HG02763 (cell line): ENCODE measurements around the gene ELOVL5.
A peak's percentile ranks its signal among the peaks of the same experiment; 100 is the strongest.
"Not testable (repeated sequence)": the region's sequence is repeated elsewhere in the genome, so short reads cannot be mapped to it uniquely, and the experiment has no call there.

Source experiments
- ATAC-seq: cut with Tn5 transposase; IDR thresholded peaks from one replicate; pipeline ENCODE4 v1.9.1; 2021; ENCODE audit warnings: mild to moderate bottlenecking, moderate library complexity; ENCODE audit not compliant: unreplicated experiment

Gene ELOVL5

GRCh38 chr6:53360093-53360912 is 11.6 kb upstream of the ELOVL5 start:
- ATAC-seq, result no peak

- ATAC-seq, result no peak
These were observed 11.0 kb upstream of the ELOVL5 start for GRCh38 chr6:53359843-53360092.

GRCh38 chr6:53359095-53359842 is 10.5 kb upstream of the ELOVL5 start:
- peak; percentile 94 for ATAC-seq

- ATAC-seq, result peak; percentile 4
These were observed 9.8 kb upstream of the ELOVL5 start for GRCh38 chr6:53358440-53359094.

GRCh38 chr6:53357576-53358360 is 9.0 kb upstream of the ELOVL5 start:
- no peak for ATAC-seq

GRCh38 chr6:53353624-53354023 is 4.9 kb upstream of the ELOVL5 start:
- no peak for ATAC-seq

GRCh38 chr6:53352360-53352759 is 3.6 kb upstream of the ELOVL5 start:
- no peak for ATAC-seq

GRCh38 chr6:53349209-53349693 is 501 bp upstream of the ELOVL5 start:
- no peak for ATAC-seq

GRCh38 chr6:53347921-53348370 is 804 bp downstream of the ELOVL5 start:
- peak; percentile 24 for ATAC-seq

GRCh38 chr6:53347250-53347920 is 1.4 kb downstream of the ELOVL5 start:
- ATAC-seq, result peak; percentile 20

- ATAC-seq, result not testable (repeated sequence)
These were observed 2.7 kb downstream of the ELOVL5 start for GRCh38 chr6:53346049-53346448.

GRCh38 chr6:53344969-53345368 is 3.8 kb downstream of the ELOVL5 start:
- ATAC-seq, result no peak

- ATAC-seq, result no peak
These were observed 5.7 kb downstream of the ELOVL5 start for GRCh38 chr6:53343092-53343491.

- no peak for ATAC-seq
These were observed 6.5 kb downstream of the ELOVL5 start for GRCh38 chr6:53342217-53342616.

GRCh38 chr6:53340536-53340935 is 8.2 kb downstream of the ELOVL5 start:
- ATAC-seq, result no peak

GRCh38 chr6:53339424-53339823 is 9.3 kb downstream of the ELOVL5 start:
- no peak for ATAC-seq

GRCh38 chr6:53338304-53338703 is 10.4 kb downstream of the ELOVL5 start:
- ATAC-seq, result no peak

GRCh38 chr6:53336070-53336469 is 12.7 kb downstream of the ELOVL5 start:
- no peak for ATAC-seq

GRCh38 chr6:53335224-53335994 is 13.3 kb downstream of the ELOVL5 start:
- peak; percentile 85 for ATAC-seq
